Body of pancreas (tissue), 4 donors: Measurements from ENCODE around the gene COLGALT1.

Experiments
- CTCF ChIP-seq, 7 experiments: fragments of 450-650 bp in 4 of 7; fragments of 200-600 bp in 3 of 7; sonication (generic) in 3 of 7; IDR thresholded peaks; one replicate each; pipeline ENCODE4 v1.5.1; 2016 to 2019; ENCODE audit warnings: antibody characterized with exemption in 7 of 7
- POLR2A ChIP-seq, 3 donors: fragments of 450-650 bp; IDR thresholded peaks; one replicate each; pipeline ENCODE4 v1.6.1; 2016; ENCODE audit warnings: antibody characterized with exemption in 3 of 3, mild to moderate bottlenecking in 2 of 3

- TF ChIP-seq CTCF (IDR thresholded peaks at IDR 0.05) (no peak), POLR2A (IDR thresholded peaks at IDR 0.05) (no peak)
Measured at GRCh38 chr19:17599780-17600179, 44.3 kb downstream of the COLGALT1 start.
